ENCODE results near the gene NAXD. TPM values are rescaled to one million over a fixed set of nuclear protein-coding genes. Genes with fewer than 3 reads are reported as not detected.

NAXD gene
- polyA plus RNA-seq, 1 experiment, result 38.7 TPM

GRCh38 chr13:110641055-110642015 lies 26.0 kb downstream of the NAXD start:
- H3K36me3 ChIP-seq (ENCODE audit: control insufficient read depth, insufficient read depth, low read length), result peaks cover 45% of the 10 kb centered on the region
- CTCF ChIA-PET, result interaction anchor here (1.2 kb wide), 1 partner anchor 45 kb away, joined by 4 read pairs; no protein-coding TSS in a partner anchor
- POLR2A ChIA-PET, result no interaction called here
- H3K4me3 ChIP-seq (ENCODE audit: low read depth, low read length), result no peak overlapping the region
- H3K27me3 ChIP-seq (ENCODE audit: control insufficient read depth, insufficient read depth, low read length), result no peaks in the 10 kb centered on the region
- DNase-seq (ENCODE audit: low read depth), result no peak
- TF ChIP-seq CTCF (IDR thresholded peaks at IDR 0.05; ENCODE audit: insufficient read depth, low read depth, low read length), result no peak

- Histone ChIP-seq H3K27me3 (ENCODE audit: control insufficient read depth, insufficient read depth, low read length) (no peaks in the 10 kb centered on the region), H3K36me3 (ENCODE audit: control insufficient read depth, insufficient read depth, low read length) (peaks cover 39% of the 10 kb centered on the region), H3K4me3 (ENCODE audit: low read depth, low read length) (no peak overlapping the region)
- CTCF ChIA-PET, result interaction anchor here (0.7 kb wide), 1 partner anchor 20 kb away, joined by 3 read pairs; no protein-coding TSS in a partner anchor
- POLR2A ChIA-PET, result no interaction called here
- DNase-seq (ENCODE audit: low read depth), result no peak
- no peak for TF ChIP-seq CTCF (IDR thresholded peaks at IDR 0.05; ENCODE audit: insufficient read depth, low read depth, low read length)
Observed at GRCh38 chr13:110642291-110642981, 27.1 kb downstream of the NAXD start.

- no peak for TF ChIP-seq CTCF (IDR thresholded peaks at IDR 0.05; ENCODE audit: insufficient read depth, low read depth, low read length)
- H3K36me3 ChIP-seq (ENCODE audit: control insufficient read depth, insufficient read depth, low read length), result peaks cover 31% of the 10 kb centered on the region
- no peak for DNase-seq (ENCODE audit: low read depth)
- H3K4me3 ChIP-seq (ENCODE audit: low read depth, low read length), result no peak overlapping the region
- ChIA-PET POLR2A (no interaction called here), CTCF (interaction anchor here (1.2 kb wide), 1 partner anchor 175 kb away, joined by 3 read pairs; no protein-coding TSS in a partner anchor)
- no peaks in the 10 kb centered on the region for H3K27me3 ChIP-seq (ENCODE audit: control insufficient read depth, insufficient read depth, low read length)
Observed at GRCh38 chr13:110643324-110643723, 28.0 kb downstream of the NAXD start.

- TF ChIP-seq CTCF (IDR thresholded peaks at IDR 0.05; ENCODE audit: insufficient read depth, low read depth, low read length), result no peak
- CTCF ChIA-PET, result interaction anchor here (1.2 to 1.4 kb wide), 2 partner anchors 175 to 409 kb away, joined by 3 read pairs; no protein-coding TSS in a partner anchor
- peaks cover 29% of the 10 kb centered on the region for H3K36me3 ChIP-seq (ENCODE audit: control insufficient read depth, insufficient read depth, low read length)
- H3K4me3 ChIP-seq (ENCODE audit: low read depth, low read length), result no peak overlapping the region
- POLR2A ChIA-PET, result no interaction called here
- H3K27me3 ChIP-seq (ENCODE audit: control insufficient read depth, insufficient read depth, low read length), result no peaks in the 10 kb centered on the region
- no peak for DNase-seq (ENCODE audit: low read depth)
Observed at GRCh38 chr13:110643768-110644421, 28.6 kb downstream of the NAXD start.
